Measurements from ENCODE around the gene HSPA12B.

DNA sequence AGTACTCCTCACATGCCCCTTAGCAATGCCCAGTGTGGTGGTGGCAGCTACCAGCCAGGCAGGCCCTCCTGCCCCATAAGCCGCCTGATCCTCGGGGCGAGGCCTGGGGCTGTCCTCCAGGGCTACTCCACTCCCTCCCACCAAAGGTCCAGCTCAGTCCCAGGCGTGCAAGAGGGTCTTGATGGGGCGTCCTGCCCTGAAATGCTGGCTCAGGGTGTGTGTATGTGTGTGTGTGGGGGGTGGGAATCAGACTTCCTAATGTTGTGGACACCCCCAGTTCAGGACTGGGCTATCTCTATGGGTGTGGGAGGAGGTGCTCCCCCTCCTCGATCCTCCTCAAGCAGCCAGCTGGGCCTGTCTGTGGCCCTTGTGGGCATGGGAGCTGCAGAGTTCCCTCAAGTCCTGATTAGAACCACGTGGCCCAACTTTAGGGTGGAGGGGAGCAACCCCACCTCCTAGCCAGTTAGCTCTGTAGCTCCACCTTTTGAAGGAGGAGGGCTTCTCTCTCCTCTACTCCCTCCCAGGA, 7.5 kb downstream of the HSPA12B start:
- TF ChIP-seq, protein P1, sequence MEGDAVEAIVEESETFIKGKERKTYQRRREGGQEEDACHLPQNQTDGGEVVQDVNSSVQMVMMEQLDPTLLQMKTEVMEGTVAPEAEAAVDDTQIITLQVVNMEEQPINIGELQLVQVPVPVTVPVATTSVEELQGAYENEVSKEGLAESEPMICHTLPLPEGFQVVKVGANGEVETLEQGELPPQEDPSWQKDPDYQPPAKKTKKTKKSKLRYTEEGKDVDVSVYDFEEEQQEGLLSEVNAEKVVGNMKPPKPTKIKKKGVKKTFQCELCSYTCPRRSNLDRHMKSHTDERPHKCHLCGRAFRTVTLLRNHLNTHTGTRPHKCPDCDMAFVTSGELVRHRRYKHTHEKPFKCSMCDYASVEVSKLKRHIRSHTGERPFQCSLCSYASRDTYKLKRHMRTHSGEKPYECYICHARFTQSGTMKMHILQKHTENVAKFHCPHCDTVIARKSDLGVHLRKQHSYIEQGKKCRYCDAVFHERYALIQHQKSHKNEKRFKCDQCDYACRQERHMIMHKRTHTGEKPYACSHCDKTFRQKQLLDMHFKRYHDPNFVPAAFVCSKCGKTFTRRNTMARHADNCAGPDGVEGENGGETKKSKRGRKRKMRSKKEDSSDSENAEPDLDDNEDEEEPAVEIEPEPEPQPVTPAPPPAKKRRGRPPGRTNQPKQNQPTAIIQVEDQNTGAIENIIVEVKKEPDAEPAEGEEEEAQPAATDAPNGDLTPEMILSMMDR (IDR thresholded peaks at IDR 0.05; ENCODE audit: low read depth, low read length, poor library complexity, severe bottlenecking) = no peak
- TF ChIP-seq EZH2phosphoT487 (IDR thresholded peaks at IDR 0.05; ENCODE audit: borderline replicate concordance, low read length) = no peak
